GM12864 (cell line): ENCODE data around the gene FDPS.
A peak's percentile ranks its signal among the peaks of the same experiment; 100 is the strongest.

Source experiments
- DNase-seq: peaks from one replicate; pipeline ENCODE4 v3.0.0-alpha.2; 2011; ENCODE audit warnings: low read depth
- H3K4me3 ChIP-seq: 2 replicates; pipeline ENCODE4 v1.5.1; 2011; ENCODE audit warnings: mild to moderate bottlenecking, low read depth, low read length, control low read depth
- TF ChIP-seq, protein P1 (sequence below): IDR thresholded peaks from 2 replicates; pipeline ENCODE4 v1.5.1; 2011; ENCODE audit warnings: low read depth, mild to moderate bottlenecking, moderate library complexity, low read length, control low read depth, inconsistent platforms; ENCODE audit errors: missing control alignments

The FDPS gene

DNA sequence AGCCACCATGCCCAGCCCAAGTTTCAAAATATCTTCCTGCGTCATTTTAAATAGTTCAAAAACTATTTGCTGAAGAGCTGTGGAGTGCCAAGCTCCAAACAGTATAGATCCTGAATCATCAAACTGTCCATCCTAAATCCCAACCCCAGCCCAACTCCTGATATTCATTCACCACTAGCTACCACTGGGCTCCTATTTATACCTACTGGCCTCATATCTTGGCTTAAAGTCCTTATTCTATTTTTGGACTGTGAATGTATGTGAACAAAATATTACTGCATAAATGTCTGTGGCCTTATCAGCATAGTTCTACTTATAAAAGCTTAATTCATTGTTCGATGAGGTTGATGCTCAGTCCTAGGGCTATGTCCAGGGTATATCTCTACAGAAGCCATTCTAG lies 41.3 kb upstream of the FDPS start:
- no peak overlapping the region for H3K4me3 ChIP-seq
- TF ChIP-seq, protein P1, sequence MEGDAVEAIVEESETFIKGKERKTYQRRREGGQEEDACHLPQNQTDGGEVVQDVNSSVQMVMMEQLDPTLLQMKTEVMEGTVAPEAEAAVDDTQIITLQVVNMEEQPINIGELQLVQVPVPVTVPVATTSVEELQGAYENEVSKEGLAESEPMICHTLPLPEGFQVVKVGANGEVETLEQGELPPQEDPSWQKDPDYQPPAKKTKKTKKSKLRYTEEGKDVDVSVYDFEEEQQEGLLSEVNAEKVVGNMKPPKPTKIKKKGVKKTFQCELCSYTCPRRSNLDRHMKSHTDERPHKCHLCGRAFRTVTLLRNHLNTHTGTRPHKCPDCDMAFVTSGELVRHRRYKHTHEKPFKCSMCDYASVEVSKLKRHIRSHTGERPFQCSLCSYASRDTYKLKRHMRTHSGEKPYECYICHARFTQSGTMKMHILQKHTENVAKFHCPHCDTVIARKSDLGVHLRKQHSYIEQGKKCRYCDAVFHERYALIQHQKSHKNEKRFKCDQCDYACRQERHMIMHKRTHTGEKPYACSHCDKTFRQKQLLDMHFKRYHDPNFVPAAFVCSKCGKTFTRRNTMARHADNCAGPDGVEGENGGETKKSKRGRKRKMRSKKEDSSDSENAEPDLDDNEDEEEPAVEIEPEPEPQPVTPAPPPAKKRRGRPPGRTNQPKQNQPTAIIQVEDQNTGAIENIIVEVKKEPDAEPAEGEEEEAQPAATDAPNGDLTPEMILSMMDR: no peak
- DNase-seq: no peak

DNA sequence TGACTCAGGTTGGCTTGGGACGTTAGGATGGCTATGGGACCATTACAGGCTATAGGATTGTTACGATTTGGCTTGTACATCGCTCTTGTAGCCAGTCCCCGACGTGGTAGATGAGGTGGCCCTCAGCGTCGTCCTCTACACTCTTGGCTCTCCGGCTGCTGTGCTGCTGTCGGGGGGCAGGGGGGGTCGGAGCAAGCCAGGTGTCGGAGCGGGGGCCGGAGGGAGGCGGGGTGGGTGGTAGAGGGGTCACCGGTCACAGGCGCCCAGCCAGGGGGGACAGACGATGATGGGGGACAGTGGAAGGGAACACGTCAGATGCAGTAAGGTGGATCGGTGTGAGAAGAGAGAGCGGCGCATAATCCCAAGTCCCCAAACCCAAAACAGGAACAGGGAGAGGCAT lies 40.0 kb upstream of the FDPS start:
- no peak overlapping the region for H3K4me3 ChIP-seq

DNA sequence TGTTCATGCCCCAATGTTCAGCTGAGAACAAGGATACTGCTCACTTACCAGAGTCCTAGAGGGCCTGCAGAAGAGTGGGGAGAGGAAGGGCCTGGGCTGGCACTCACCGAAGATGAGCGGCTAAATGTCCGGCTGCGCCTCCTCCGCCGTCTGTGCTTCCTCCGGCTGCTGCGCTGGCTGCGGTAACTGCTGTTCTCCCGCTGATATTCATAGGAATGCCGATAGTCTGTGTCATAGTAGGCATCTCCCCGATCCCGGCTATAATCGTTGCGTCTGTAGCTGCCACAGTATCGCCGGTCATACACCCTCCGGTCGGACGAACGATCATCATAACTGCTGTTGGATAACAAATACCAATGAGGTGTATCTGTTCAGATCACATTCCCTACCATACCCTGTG lies 39.3 kb upstream of the FDPS start:
- no peak for DNase-seq
- H3K4me3 ChIP-seq: no peak overlapping the region
- TF ChIP-seq, protein P1: no peak

More for the DNA sequence above, 40.0 kb upstream of the FDPS start:
- TF ChIP-seq, protein P1: no peak
- no peak for DNase-seq

DNA sequence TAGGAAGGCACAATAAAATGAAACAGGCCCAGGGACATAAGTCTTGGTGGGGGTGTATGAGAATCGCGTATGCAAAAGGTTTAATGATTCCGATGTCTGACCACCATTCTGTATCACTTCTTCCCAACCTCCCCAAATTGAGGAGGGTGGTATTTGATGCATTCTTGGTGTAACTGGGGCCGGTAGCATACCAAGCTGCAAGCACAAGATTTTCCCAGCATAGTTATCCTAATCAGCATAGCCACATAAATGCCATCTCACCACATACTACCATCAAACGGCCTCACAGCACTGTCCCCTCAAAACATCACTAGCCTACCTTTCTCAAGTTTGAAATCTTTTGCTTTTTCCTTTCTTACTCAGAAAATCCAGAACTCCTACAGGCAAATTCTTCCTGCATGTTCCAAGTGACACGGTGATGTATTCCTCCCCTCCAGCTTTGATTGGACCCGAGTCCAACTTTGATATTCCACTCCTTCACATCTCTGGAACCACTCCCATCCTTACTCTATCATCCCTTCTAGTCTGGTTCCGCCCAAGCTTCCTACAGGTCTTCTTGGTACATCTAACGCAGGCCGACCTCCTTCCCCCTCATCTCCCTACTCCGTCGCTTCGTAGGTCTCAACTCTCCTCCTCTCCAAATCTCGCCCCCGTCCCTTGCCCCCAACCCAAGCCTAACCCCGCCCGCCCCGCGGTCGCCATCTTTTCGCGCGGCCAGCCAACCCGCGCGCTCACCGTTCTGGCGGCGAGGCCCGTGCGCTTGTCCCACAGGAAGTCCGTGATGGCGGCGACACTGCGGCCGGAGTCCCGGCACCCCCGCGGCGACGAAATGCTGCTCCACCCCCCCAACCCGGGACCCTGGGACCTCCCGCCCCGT lies 36.0 kb upstream of the FDPS start:
- no peak for DNase-seq
- peak overlapping the region; percentile 99 for H3K4me3 ChIP-seq
- TF ChIP-seq, protein P1: no peak

DNA sequence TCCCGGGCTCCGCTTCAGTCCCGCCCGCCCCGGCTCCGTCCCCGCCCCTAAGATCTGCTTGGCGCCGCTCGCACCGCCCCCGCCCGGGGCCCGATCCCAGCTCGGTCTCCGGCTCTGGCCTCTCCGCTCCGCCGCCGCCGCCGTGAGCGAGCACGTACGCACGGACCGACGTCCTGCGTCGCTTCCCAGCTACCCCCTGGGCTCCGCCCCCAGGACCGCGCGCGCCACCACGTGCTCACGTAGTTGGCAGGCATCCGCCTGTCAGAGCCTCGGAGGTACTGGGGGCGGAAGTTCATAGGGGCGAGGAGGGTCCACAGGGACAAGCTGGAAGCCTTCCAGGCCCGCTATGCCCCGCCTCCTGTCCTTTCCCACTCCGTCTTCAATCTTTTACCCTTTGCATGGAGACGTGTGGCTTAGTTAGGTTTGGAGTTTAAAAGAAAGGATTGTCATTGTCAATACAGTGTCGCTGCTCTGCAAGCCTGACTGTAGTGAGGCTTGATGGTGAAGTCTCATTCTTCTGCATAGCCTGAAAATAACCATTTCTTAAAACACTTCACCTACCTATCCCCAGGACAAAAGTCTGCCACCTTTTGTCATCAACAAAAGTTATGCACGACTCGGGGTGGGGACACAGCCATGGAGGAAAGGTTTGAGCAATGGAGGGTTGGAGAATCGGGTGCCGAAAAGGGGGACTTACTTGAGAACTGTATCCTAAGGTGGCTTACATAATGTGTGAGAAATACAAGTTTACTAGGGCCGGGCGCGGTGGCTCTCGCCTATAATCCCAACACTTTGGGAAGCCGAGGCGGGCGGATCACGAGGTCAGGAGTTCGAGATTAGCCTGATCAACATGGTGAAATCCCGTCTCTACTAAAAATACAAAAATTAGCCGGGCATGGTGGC lies 35.1 kb upstream of the FDPS start, which contains the start of gene CLK2:
Gene CLK2, minus strand, starts transcription at position 162 of the 903 bp plus-strand sequence. CDS start 2,527 bp downstream, outside the sequence.
- peak within 1 kb of the TSS; percentile 99 for H3K4me3 ChIP-seq
- TF ChIP-seq, protein P1: no peak
- DNase-seq: peak; percentile 85

DNA sequence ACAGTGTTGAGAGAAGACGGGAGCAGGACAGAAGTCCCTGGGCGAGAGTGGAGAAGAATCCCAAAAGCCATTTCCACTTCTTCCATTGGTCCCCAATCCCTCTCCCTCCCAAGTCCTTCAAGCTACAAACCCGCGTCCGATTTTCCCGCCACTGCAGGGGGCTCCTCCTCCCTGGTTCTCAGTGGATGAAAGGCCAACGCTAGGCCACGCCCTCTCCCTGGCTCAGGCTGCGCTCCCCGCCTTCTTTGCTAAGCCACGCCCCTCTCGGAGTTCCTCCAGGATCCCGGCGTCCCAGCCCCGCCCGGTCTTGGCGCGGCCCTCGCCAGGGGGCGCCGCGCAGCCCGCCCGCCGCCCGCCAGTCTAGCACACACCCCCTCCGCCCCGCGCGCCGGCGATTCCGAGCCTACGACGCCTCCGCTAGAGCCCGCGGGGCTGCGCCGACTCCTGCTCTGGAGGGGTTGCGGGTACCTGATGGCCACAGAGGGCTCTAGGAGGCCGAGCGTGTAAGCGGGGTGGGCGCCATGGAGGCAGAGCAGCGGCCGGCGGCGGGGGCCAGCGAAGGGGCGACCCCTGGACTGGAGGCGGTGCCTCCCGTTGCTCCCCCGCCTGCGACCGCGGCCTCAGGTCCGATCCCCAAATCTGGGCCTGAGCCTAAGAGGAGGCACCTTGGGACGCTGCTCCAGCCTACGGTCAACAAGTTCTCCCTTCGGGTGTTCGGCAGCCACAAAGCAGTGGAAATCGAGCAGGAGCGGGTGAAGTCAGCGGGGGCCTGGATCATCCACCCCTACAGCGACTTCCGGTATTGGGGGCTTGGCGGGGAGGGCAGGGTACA lies 31.4 kb upstream of the FDPS start, which contains the start of gene HCN3:
Gene HCN3, plus strand, starts transcription at position 394 of the 832 bp plus-strand sequence. Its CDS starts 128 bp downstream, at position 522.
- peak; percentile 79 for DNase-seq
- TF ChIP-seq, protein P1: peak; percentile 59

More for the DNA sequence above, 31.4 kb upstream of the FDPS start, which contains the start of gene HCN3:
- H3K4me3 ChIP-seq: peak within 1 kb of the TSS; percentile 69
